COLO668 (cell line): ENCODE data around the gene DST.

ENCODE experiments used
- DNase-seq: peaks from one replicate; lab custom pipeline; 2025; ENCODE audit not compliant: unreplicated experiment; lab: John Stamatoyannopoulos, UW

The DST gene

GRCh38 chr6:56539527-56540105 is 103.1 kb downstream of the DST start:
- no peak for DNase-seq

- no peak for DNase-seq
Observed at GRCh38 chr6:56538851-56539250, 103.8 kb downstream of the DST start.

GRCh38 chr6:56537223-56537770 is 105.4 kb downstream of the DST start:
- no peak for DNase-seq

- DNase-seq: no peak
Observed at GRCh38 chr6:56536536-56536935, 106.2 kb downstream of the DST start.

GRCh38 chr6:56535626-56536025 is 107.1 kb downstream of the DST start:
- DNase-seq: no peak

GRCh38 chr6:56534680-56535419 is 107.8 kb downstream of the DST start:
- no peak for DNase-seq

- DNase-seq: no peak
Observed at GRCh38 chr6:56532766-56533551, 109.7 kb downstream of the DST start.

- DNase-seq: no peak
Observed at GRCh38 chr6:56531839-56532595, 110.7 kb downstream of the DST start.

- no peak for DNase-seq
Observed at GRCh38 chr6:56529594-56530191, 113.0 kb downstream of the DST start.

GRCh38 chr6:56528412-56528841 is 114.3 kb downstream of the DST start:
- DNase-seq: no peak

- no peak for DNase-seq
Observed at GRCh38 chr6:56527934-56528333, 114.8 kb downstream of the DST start.

- DNase-seq: no peak
Observed at GRCh38 chr6:56526860-56527544, 115.7 kb downstream of the DST start.

GRCh38 chr6:56525974-56526789 is 116.5 kb downstream of the DST start:
- no peak for DNase-seq

- DNase-seq: no peak
Observed at GRCh38 chr6:56524891-56525703, 117.6 kb downstream of the DST start.

- no peak for DNase-seq
Observed at GRCh38 chr6:56522495-56523270, 120.0 kb downstream of the DST start.

- DNase-seq: no peak
Observed at GRCh38 chr6:56521976-56522375, 120.7 kb downstream of the DST start.

GRCh38 chr6:56521454-56521853 is 121.2 kb downstream of the DST start:
- no peak for DNase-seq

- DNase-seq: no peak
Observed at GRCh38 chr6:56520218-56520617, 122.5 kb downstream of the DST start.
